ENCODE results near the gene ADGRF5.
A peak's percentile ranks its signal among the peaks of the same experiment; 100 is the strongest.

ADGRF5 gene

DNA sequence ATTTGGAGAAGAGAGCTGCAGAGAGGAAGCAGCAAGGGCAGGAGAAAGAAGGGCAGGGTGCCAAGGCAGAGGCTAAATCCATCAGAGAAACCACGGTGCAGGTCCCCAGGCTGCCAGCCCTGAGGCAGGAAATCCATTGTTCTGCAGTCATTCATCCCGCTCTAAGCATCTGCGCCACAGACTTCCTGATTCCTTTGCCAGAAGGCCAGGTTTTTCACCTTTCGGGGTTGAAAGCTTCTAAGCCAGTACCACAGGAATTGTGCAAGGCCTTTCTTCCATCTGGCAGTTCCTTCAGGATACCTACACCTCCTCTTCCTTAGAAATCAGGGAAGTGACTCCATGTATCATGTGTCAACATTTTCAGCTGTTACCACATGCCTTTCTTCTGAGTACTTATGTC lies 45.6 kb downstream of the ADGRF5 start:
- no peak overlapping the region for H3K4me3 ChIP-seq (ENCODE audit: severe bottlenecking)
- no peaks in the 10 kb centered on the region for H3K36me3 ChIP-seq (ENCODE audit: low read depth)
- TF ChIP-seq, protein P1, sequence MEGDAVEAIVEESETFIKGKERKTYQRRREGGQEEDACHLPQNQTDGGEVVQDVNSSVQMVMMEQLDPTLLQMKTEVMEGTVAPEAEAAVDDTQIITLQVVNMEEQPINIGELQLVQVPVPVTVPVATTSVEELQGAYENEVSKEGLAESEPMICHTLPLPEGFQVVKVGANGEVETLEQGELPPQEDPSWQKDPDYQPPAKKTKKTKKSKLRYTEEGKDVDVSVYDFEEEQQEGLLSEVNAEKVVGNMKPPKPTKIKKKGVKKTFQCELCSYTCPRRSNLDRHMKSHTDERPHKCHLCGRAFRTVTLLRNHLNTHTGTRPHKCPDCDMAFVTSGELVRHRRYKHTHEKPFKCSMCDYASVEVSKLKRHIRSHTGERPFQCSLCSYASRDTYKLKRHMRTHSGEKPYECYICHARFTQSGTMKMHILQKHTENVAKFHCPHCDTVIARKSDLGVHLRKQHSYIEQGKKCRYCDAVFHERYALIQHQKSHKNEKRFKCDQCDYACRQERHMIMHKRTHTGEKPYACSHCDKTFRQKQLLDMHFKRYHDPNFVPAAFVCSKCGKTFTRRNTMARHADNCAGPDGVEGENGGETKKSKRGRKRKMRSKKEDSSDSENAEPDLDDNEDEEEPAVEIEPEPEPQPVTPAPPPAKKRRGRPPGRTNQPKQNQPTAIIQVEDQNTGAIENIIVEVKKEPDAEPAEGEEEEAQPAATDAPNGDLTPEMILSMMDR (IDR thresholded peaks at IDR 0.05; ENCODE audit: poor library complexity, severe bottlenecking) = no peak
- DNase-seq (ENCODE audit: low spot score) = peak; percentile 94
- no peaks in the 10 kb centered on the region for H3K9me3 ChIP-seq (ENCODE audit: severe bottlenecking)
- H3K4me1 ChIP-seq (ENCODE audit: insufficient read depth, poor library complexity, severe bottlenecking) = peaks cover 13% of the 10 kb centered on the region
- H3K27me3 ChIP-seq (ENCODE audit: insufficient read depth, poor library complexity, severe bottlenecking) = no peaks in the 10 kb centered on the region
- ATAC-seq (ENCODE audit: low read depth) = peak; percentile 98
- H3K27ac ChIP-seq (ENCODE audit: poor library complexity, severe bottlenecking) = peak overlapping the region; percentile 79

DNA sequence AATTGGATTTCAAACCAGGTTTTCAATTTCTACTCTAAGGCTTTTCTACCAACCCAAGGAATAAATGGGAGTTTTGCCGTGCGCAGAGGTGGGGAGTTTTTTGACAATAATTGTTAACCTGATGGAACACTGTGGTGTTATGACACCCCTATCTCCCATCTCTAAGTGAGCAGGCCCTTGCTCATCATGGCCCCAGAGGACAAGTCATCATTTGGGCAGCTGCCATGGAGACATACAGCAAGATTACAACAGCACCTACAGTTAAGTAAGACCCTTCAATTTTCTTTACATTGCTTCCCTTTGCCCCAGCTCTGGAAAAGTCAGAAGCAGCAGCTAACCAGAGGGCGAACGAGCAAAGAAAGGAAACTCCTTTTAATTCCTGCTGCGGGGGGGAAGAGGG lies 54.3 kb downstream of the ADGRF5 start:
- H3K4me3 ChIP-seq (ENCODE audit: severe bottlenecking) = no peak overlapping the region
- ATAC-seq (ENCODE audit: low read depth) (peak; percentile 23; the same call in 1 of the 3 replicates), DNase-seq (ENCODE audit: low spot score) (no peak)
- H3K27me3 ChIP-seq (ENCODE audit: insufficient read depth, poor library complexity, severe bottlenecking) = no peaks in the 10 kb centered on the region
- TF ChIP-seq, protein P1 (IDR thresholded peaks at IDR 0.05; ENCODE audit: poor library complexity, severe bottlenecking) = no peak
- no peaks in the 10 kb centered on the region for H3K4me1 ChIP-seq (ENCODE audit: insufficient read depth, poor library complexity, severe bottlenecking)
- H3K36me3 ChIP-seq (ENCODE audit: low read depth) = no peaks in the 10 kb centered on the region
- no peak overlapping the region for H3K27ac ChIP-seq (ENCODE audit: poor library complexity, severe bottlenecking)
- H3K9me3 ChIP-seq (ENCODE audit: severe bottlenecking) = no peaks in the 10 kb centered on the region

DNA sequence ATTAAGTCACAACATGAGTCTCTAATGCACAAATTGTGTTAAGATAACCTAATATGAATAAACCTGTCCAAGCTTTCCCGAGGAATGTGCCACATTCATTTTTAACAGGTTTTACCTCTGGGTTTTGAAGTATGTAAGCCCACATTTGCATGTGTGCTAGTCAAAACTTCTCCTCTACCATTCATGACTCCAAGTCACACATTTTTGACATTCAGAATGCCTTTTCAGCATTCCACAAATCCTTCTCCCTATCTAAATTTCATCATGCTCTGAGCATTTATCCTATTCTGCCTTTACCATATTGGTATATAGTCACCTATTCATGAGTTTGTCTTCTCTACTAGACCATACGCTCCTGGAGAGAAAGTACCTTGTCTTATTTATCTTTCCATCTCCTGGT lies 56.5 kb downstream of the ADGRF5 start:
- Histone ChIP-seq H3K27ac (ENCODE audit: poor library complexity, severe bottlenecking) (no peak overlapping the region), H3K9me3 (ENCODE audit: severe bottlenecking) (no peaks in the 10 kb centered on the region), H3K27me3 (ENCODE audit: insufficient read depth, poor library complexity, severe bottlenecking) (no peaks in the 10 kb centered on the region), H3K4me3 (ENCODE audit: severe bottlenecking) (no peak overlapping the region), H3K36me3 (ENCODE audit: low read depth) (no peaks in the 10 kb centered on the region), H3K4me1 (ENCODE audit: insufficient read depth, poor library complexity, severe bottlenecking) (no peaks in the 10 kb centered on the region)
- TF ChIP-seq, protein P1 (IDR thresholded peaks at IDR 0.05; ENCODE audit: poor library complexity, severe bottlenecking) = no peak
- DNase-seq (ENCODE audit: low spot score) = no peak
- no peak for ATAC-seq (ENCODE audit: low read depth)

DNA sequence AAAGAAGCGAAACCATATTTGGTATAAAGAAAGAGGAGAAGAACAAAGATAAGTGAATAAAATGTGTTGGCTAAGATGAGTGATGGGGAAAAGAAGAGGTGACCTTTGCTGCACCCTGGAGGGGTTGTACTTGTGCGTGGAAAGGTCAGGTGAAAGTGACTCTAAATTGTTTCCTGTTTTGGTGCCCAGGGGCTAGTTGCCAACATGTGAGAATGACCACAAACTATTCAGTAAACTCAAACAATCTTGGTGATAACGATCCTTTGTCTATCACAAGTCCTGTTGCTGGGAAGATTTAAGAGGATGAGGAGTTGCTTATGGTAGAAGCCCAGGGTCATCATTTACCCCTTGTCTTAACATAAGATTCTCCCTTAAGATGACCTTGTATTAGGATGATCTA lies 57.9 kb downstream of the ADGRF5 start:
- no peaks in the 10 kb centered on the region for H3K27me3 ChIP-seq (ENCODE audit: insufficient read depth, poor library complexity, severe bottlenecking)
- H3K4me3 ChIP-seq (ENCODE audit: severe bottlenecking) = no peak overlapping the region
- TF ChIP-seq, protein P1 (IDR thresholded peaks at IDR 0.05; ENCODE audit: poor library complexity, severe bottlenecking) = no peak
- DNase-seq (ENCODE audit: low spot score) (no peak), ATAC-seq (ENCODE audit: low read depth) (no peak)
- H3K4me1 ChIP-seq (ENCODE audit: insufficient read depth, poor library complexity, severe bottlenecking) = no peaks in the 10 kb centered on the region
- no peak overlapping the region for H3K27ac ChIP-seq (ENCODE audit: poor library complexity, severe bottlenecking)
- H3K36me3 ChIP-seq (ENCODE audit: low read depth) = no peaks in the 10 kb centered on the region
- H3K9me3 ChIP-seq (ENCODE audit: severe bottlenecking) = no peaks in the 10 kb centered on the region

DNA sequence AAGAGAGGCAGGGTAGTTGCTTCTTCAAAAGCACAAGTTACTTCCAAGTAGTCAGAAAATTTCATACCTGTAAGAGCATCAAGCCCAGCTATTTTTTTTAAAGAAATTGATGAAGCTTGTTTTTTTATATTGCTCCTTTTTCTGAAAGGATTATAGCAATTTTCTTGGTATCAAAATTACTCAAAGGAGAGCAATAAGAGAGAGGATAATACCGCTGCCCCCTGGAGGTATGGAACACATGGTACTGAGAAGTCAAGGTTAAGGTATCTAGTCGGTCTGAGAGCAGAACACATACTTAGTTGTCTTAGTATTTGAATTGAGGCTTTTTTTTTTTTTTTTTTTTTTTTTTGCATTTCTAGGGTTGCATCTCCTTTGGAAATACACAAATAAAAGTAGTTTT lies 59.4 kb downstream of the ADGRF5 start:
- no peaks in the 10 kb centered on the region for H3K9me3 ChIP-seq (ENCODE audit: severe bottlenecking)
- no peak overlapping the region for H3K4me3 ChIP-seq (ENCODE audit: severe bottlenecking)
- H3K36me3 ChIP-seq (ENCODE audit: low read depth) = no peaks in the 10 kb centered on the region
- DNase-seq (ENCODE audit: low spot score) = no peak
- H3K27ac ChIP-seq (ENCODE audit: poor library complexity, severe bottlenecking) = no peak overlapping the region
- TF ChIP-seq, protein P1 (IDR thresholded peaks at IDR 0.05; ENCODE audit: poor library complexity, severe bottlenecking) = no peak
- H3K27me3 ChIP-seq (ENCODE audit: insufficient read depth, poor library complexity, severe bottlenecking) = no peaks in the 10 kb centered on the region
- H3K4me1 ChIP-seq (ENCODE audit: insufficient read depth, poor library complexity, severe bottlenecking) = no peaks in the 10 kb centered on the region
- no peak for ATAC-seq (ENCODE audit: low read depth)

All from RWPE2 (cell line).